Measurements from ENCODE around the gene SELPLG.
A peak's percentile ranks its signal among the peaks of the same experiment; 100 is the strongest.
"Not testable (repeated sequence)": the region's sequence is repeated elsewhere in the genome, so short reads cannot be mapped to it uniquely, and the experiment has no call there.

SELPLG gene

DNA sequence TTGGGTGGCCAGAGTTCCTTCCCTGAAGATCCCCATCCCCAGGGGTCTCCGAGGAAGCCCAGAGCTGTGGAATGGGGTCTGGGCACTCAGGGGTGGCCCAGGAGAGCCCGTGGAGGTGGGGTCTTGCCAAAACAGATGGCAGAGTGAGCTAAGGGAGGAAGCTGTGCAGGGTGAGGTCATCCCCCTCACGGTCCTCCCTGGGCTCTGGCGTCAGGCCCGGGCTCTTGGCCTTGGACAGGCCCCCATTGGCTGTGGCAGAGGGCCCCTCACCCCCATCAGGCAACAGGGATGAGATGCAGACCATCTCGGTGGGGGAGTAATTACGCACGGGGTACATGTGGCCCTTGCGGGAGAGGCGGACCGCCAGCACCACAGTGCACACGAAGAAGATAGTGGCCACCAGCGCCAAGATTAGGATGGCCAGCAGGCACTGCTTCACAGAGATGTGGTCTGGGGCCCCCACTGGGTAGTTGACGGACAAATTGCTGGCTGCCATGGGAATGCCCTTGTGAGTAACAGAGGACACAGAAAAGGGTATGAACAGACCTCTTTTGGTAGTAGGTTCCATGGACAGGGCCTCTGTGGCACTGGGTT, 10.7 kb downstream of the SELPLG start:
- H3K27me3 Mint-ChIP-seq: no peaks in the 10 kb centered on the region
- peak overlapping the region; percentile 85 for H3K27ac Mint-ChIP-seq
- peaks cover 43% of the 10 kb centered on the region for H3K4me1 Mint-ChIP-seq (ENCODE audit: low read depth)

DNA sequence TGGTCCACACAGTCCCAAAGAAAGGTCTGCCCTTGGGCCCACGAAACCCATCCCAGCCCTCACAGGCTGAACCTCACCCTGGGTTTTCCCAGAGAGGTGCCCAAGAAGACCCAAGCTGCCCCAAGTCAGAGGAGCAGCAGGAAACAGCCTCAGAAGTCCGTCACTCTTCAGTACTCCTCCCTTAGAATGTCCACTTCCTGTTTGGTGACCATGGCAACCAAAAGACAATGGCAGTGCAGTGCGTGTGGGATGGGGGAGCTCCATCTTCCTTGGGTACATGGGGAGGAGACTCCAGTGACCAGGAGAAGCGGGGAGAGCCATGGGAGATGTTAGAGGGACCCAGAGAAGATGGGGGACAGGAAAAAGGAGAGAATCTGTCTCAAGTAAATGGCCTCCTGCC, 11.3 kb downstream of the SELPLG start:
- Mint-ChIP-seq H3K36me3 (ENCODE audit: low read depth) (peaks cover 66% of the 10 kb centered on the region), H3K4me3 (no peak overlapping the region), H3K4me1 (ENCODE audit: low read depth) (peaks cover 43% of the 10 kb centered on the region), H3K27me3 (no peaks in the 10 kb centered on the region), H3K9me3 (no peaks in the 10 kb centered on the region), H3K27ac (peak overlapping the region; percentile 85)
- DNase-seq: no peak

More for the DNA sequence above, 10.7 kb downstream of the SELPLG start:
- no peak for DNase-seq
- Mint-ChIP-seq H3K36me3 (ENCODE audit: low read depth) (peaks cover 70% of the 10 kb centered on the region), H3K4me3 (no peak overlapping the region), H3K9me3 (no peaks in the 10 kb centered on the region)

DNA sequence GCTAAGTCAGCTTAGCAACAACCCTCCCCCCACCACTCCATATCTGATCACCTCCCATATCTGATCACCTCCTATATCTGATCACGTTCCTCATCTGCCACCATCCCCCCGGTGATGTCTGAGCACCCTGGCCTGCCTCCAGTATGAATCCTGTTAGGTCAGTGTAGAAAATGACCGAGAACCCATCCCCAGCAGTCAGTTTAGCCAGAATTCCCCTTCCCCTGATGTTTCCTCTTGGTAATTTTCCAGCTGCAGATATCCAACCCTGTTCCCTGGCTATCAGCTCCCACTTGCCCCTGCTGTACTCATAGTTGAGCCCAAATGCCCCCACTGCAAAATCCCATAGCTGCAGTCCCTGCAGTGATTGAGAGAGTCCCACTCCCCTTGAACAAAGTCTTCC, 12.5 kb downstream of the SELPLG start:
- peaks cover 63% of the 10 kb centered on the region for H3K36me3 Mint-ChIP-seq (ENCODE audit: low read depth)
- peaks cover 51% of the 10 kb centered on the region for H3K4me1 Mint-ChIP-seq (ENCODE audit: low read depth)
- peaks cover 6% of the 10 kb centered on the region for H3K9me3 Mint-ChIP-seq
- peak overlapping the region; percentile 85 for H3K27ac Mint-ChIP-seq
- no peaks in the 10 kb centered on the region for H3K27me3 Mint-ChIP-seq
- no peak for DNase-seq
- no peak overlapping the region for H3K4me3 Mint-ChIP-seq

DNA sequence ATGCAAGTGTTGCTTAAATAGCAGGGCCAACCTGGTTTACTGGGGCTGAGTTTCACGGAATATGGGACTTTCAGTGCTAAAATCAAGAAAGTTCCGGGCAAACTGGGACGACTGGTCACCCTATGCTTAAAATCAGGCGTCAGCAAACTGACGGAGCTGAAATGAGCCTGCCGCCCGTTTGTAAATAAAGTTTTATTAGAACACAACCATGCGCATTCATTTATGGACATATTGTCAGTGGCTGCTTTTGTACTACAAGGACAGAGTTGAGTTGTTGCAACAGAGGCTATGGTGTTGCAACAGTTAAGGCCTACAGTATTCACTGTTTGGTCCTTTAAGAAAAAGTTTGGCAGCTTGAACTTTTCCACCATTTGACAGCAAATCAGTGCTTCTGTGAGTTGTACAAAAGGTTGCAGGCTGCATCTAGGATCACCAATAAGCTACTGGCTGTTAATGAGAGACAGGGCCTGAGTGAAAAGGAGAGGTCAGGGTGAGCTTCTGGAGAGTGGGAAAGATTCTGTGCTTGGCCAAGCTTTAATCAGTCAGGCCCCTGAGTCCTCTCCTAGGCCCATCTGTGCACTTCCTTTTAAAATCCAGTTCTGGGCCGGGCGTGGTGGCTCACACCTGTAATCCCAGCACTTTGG, 13.3 kb downstream of the SELPLG start:
- Mint-ChIP-seq H3K27me3 (no peaks in the 10 kb centered on the region), H3K36me3 (ENCODE audit: low read depth) (peaks cover 57% of the 10 kb centered on the region), H3K4me1 (ENCODE audit: low read depth) (peaks cover 51% of the 10 kb centered on the region), H3K9me3 (peaks cover 12% of the 10 kb centered on the region), H3K4me3 (no peak overlapping the region), H3K27ac (peak overlapping the region; percentile 32)
- no peak for DNase-seq

DNA sequence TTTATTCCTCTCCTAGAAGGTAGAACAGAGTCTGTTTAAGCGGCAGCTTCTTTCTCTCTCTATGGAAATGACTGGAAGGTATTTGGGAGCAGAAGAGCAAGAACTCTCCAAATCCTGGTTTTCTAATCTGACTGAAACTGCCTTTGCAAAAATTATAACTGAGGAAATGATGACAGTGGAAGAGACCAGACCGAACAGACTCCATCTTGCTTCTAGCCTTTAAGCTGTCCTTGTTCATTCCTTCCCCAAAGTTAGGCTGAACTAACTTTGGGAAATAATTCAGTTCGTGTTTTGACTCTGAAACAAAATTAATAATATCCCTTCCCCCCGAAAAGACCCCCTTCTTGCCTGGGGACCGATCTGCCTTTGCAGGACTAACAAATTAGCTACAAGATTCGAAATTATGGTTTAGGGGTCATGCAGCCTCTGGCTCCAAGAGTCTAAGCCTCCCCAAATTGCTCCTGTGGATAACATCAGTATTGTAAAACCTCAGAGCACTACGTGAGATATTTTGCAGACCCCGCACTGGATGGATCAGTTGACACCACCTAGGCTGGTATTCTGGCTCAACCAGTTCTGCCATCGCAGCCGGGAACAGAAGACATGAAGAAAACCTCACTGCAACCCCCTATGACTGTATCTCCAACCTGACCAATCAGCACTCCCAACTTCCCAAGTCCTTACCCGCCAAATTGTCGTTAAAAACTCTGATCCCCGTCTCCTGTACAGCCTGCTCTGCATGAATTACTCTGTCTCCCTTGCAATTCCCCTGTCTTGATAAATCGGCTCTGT, 14.1 kb downstream of the SELPLG start:
- Mint-ChIP-seq H3K27ac (peak overlapping the region; percentile 32), H3K4me3 (no peak overlapping the region), H3K36me3 (ENCODE audit: low read depth) (peaks cover 51% of the 10 kb centered on the region), H3K27me3 (no peaks in the 10 kb centered on the region), H3K4me1 (ENCODE audit: low read depth) (peaks cover 48% of the 10 kb centered on the region), H3K9me3 (peaks cover 12% of the 10 kb centered on the region)
- no peak for DNase-seq

DNA sequence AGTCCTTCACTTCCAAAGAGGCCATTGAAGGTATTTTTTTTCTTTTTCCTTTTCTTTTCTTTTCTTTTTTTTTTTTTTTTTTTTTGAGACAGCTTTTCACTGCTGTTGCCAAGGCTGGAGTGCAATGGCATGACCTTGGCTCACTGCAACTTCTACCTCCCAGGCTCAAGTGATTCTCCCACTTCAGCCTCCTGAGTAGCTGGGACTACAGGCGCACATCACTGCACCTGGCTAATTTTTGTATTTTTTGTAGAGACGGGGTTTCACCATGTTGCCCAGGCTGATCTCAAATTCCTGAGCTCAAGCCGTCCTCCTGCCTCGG, 14.8 kb downstream of the SELPLG start:
- not testable (repeated sequence) for DNase-seq, H3K27me3 Mint-ChIP-seq, H3K4me3 Mint-ChIP-seq
- Mint-ChIP-seq H3K36me3 (ENCODE audit: low read depth) (peaks cover 45% of the 10 kb centered on the region), H3K9me3 (peaks cover 12% of the 10 kb centered on the region), H3K27ac (peak overlapping the region; percentile 32), H3K4me1 (ENCODE audit: low read depth) (peaks cover 50% of the 10 kb centered on the region)

DNA sequence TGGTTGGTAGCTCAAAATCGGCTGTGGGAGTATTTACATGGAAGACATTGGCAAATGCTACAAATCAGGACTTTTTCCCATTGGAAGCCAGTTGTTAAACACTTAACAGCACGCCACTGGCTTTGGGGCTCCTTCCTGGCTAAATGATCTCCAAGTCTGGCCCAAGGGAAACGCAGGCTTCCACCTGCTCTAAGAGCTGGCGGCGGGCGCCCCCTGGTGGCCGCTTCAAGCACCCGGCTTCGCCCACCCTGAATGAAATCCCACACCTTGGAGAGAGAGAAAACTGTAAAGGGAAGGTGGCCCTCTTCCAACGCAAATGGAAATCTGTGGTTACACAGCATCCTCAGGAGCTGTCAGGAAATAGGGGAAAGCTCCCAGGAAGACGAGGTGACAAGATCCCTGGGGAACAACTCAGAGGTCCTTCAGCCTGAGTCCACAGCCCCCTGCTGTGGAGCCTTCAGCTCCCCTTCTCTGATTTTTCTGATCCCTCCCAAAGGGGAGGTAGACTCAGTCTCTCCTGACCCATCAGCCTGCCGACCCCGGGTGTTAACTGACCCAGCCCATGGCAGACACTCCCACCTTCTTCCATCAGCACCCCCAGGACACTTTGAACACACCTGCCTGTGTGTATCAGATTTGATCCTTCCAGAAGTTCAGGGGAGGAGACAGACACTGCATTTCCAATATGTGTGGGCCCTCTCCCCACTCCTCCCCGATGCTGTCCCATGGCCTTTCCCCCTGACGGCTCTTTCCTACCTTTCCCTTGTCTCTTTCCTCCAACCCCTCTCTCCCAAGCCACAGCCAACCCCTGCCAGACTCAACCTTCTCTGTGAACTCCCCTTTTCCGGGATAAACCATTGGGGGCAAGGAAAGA, 15.4 kb downstream of the SELPLG start:
- no peaks in the 10 kb centered on the region for H3K27me3 Mint-ChIP-seq
- H3K9me3 Mint-ChIP-seq: peaks cover 12% of the 10 kb centered on the region
- peak; percentile 85 for DNase-seq
- peaks cover 52% of the 10 kb centered on the region for H3K4me1 Mint-ChIP-seq (ENCODE audit: low read depth)
- no peak overlapping the region for H3K4me3 Mint-ChIP-seq
- peaks cover 39% of the 10 kb centered on the region for H3K36me3 Mint-ChIP-seq (ENCODE audit: low read depth)
- peak overlapping the region; percentile 97 for H3K27ac Mint-ChIP-seq

DNA sequence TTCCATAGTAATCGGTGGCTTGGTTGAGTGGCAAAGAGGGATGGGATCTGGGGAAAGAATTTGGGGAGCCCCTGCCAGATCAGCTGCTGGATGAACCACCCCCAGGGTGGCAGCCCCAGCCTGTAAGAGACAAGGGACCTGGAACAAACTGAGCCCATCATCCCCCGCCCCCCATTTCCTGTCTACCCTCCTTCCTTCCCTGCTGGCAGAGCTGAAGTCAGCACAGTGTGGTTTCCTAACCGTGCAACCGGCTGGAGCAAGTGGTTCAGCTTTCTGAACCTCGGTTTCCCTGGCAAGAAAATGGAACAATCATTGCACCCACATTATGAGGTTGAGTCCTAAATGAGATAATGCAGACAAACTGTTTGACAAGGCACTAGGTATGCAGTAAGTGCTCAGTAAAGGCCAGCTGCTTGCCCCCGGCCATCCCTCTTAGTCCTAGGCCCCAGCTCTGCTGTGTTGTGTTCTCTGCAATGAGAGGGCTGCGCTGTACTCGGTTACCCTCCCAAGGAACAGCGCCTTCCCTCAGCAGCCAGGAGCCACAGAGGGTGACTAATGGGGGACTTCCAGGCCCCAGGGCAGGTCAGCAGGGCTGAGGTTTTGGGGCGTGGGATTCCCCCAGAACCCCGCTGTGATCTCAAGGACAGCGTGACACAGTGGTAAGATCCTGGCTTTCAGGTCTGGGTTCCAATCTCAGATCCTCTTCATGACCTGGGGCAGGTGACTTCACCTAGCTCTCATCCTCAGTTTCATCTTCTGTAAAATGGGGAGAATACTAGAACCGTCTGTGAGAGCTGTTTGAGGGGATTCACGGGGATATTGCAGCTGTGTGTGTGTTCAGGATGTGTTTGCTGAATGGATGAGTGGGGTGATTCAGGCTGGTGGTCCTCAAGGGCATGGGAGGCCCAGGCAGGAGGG, 16.5 kb downstream of the SELPLG start:
- peak; percentile 83 for DNase-seq
- H3K9me3 Mint-ChIP-seq: peaks cover 12% of the 10 kb centered on the region
- peak overlapping the region; percentile 97 for H3K27ac Mint-ChIP-seq
- H3K4me1 Mint-ChIP-seq (ENCODE audit: low read depth): peaks cover 52% of the 10 kb centered on the region
- H3K27me3 Mint-ChIP-seq: no peaks in the 10 kb centered on the region
- H3K4me3 Mint-ChIP-seq: peak overlapping the region; percentile 51
- H3K36me3 Mint-ChIP-seq (ENCODE audit: low read depth): peaks cover 28% of the 10 kb centered on the region

DNA sequence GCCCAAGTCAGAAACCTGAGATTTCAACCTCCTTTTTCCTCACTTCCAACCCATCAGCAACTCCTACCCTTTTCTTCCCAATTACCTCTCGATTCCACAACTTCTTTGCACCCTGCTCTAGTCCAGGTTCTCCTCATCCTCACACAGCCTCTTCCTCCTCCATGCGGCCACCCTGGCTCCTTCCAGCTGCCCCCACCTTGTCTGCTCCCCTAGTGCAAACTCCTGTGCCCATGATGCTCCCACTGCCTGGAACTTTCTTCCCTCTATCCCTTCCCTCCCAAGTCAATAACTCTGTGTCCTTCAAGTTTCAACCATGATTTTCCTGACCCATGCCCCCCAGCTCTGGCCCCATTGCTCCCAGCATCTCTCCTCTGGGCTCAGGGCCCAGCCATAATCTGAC, 17.3 kb downstream of the SELPLG start:
- Mint-ChIP-seq H3K4me1 (ENCODE audit: low read depth) (peaks cover 57% of the 10 kb centered on the region), H3K9me3 (peaks cover 12% of the 10 kb centered on the region), H3K4me3 (no peak overlapping the region), H3K36me3 (ENCODE audit: low read depth) (peaks cover 19% of the 10 kb centered on the region), H3K27ac (peak overlapping the region; percentile 97), H3K27me3 (no peaks in the 10 kb centered on the region)
- DNase-seq: no peak

DNA sequence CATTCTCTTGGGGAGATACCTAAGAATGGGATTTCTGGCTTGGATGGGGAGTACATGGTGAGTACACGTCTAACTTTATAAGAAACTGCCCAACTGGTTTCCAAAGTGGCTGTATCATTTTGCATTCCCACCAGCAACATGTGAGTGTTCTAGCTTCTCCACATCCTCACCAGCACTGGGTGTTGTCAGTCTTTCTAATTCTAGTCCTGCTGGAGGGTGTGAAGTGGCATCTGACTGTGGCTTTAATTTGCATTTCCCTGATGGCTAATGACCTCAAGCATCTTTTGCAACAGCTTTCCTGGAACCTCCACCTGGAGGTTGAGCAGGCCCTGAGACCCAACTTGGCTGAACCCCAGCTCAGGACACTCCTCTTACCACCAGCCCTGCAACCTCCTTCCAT, 17.8 kb downstream of the SELPLG start:
- H3K36me3 Mint-ChIP-seq (ENCODE audit: low read depth): peaks cover 15% of the 10 kb centered on the region
- no peak overlapping the region for H3K4me3 Mint-ChIP-seq
- H3K27ac Mint-ChIP-seq: peak overlapping the region; percentile 97
- no peaks in the 10 kb centered on the region for H3K27me3 Mint-ChIP-seq
- DNase-seq: no peak
- H3K4me1 Mint-ChIP-seq (ENCODE audit: low read depth): peaks cover 54% of the 10 kb centered on the region
- H3K9me3 Mint-ChIP-seq: peaks cover 12% of the 10 kb centered on the region

DNA sequence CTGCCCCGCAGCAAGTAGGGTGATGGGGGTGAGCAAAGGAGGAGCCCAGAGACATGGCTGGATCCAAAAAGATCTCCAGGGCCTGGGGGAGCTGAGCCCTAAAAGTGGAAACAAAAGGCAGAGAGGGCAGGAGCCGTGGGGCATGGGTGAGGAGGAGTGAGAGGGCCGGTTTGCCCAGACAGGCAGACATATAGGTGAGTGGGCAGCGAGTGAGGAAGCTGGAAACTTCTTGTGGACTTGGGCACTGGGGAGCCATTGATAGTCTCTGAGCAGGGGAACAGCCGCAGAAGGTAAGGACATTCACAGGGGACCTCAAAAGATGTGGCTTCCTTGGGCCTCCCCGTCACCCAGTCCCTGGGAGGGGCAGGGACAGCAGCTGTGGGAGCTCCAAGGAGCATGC, 19.1 kb downstream of the SELPLG start:
- peaks cover 6% of the 10 kb centered on the region for H3K36me3 Mint-ChIP-seq (ENCODE audit: low read depth)
- peak overlapping the region; percentile 23 for H3K27ac Mint-ChIP-seq
- H3K4me3 Mint-ChIP-seq: no peak overlapping the region

DNA sequence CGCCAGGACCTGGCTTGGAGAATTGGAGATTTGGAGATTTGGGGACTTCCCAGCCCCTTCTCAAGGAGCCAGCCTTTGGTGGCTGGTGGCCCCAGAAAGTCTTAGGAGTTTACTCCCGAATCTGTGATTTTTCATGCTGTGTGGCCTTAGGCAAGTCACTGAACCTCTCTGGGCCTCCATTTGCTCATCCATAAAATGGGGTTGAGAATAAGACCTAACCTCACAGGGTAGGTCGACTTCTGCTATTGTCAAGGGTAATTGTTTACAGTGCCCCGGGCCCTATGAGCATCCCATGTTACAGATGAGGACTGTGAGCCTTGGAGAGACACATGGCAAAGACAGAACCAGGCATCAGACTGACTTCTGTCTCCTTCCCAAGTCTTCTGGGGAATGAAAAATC, 19.7 kb downstream of the SELPLG start:
- H3K27me3 Mint-ChIP-seq: no peaks in the 10 kb centered on the region
- H3K4me3 Mint-ChIP-seq: no peak overlapping the region
- no peak overlapping the region for H3K27ac Mint-ChIP-seq
- peaks cover 52% of the 10 kb centered on the region for H3K4me1 Mint-ChIP-seq (ENCODE audit: low read depth)
- H3K9me3 Mint-ChIP-seq: peaks cover 12% of the 10 kb centered on the region
- no peak for DNase-seq
- peaks cover 6% of the 10 kb centered on the region for H3K36me3 Mint-ChIP-seq (ENCODE audit: low read depth)

More for the DNA sequence above, 19.1 kb downstream of the SELPLG start:
- no peaks in the 10 kb centered on the region for H3K27me3 Mint-ChIP-seq
- peaks cover 12% of the 10 kb centered on the region for H3K9me3 Mint-ChIP-seq
- DNase-seq: no peak
- peaks cover 52% of the 10 kb centered on the region for H3K4me1 Mint-ChIP-seq (ENCODE audit: low read depth)

DNA sequence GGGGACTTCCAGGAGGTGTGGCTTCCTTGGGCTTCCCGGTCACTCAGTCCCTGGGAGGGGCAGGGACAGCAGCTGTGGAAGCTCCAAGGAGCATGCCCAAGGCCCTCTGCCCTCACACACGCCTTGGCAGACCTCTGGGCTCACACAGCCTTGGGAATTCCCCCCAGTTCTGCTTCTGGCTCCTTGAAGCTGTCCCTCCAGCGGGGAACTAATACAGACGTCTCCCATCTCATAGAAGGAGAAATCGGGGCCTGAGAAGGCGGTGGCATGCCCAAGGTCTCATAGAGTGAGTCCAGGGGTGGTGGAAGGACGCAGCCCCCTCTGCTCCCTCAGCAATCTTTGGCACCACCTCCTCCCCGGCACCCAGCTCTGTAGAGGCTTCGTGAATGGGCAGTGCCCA, 20.1 kb downstream of the SELPLG start:
- Mint-ChIP-seq H3K4me1 (ENCODE audit: low read depth) (peaks cover 51% of the 10 kb centered on the region), H3K9me3 (peaks cover 12% of the 10 kb centered on the region), H3K27me3 (no peaks in the 10 kb centered on the region), H3K36me3 (ENCODE audit: low read depth) (peaks cover 6% of the 10 kb centered on the region), H3K27ac (no peak overlapping the region), H3K4me3 (no peak overlapping the region)
- DNase-seq: no peak
